HG02943 (cell line): ENCODE results near the gene DSCAML1.

ENCODE experiments used
- ATAC-seq: cut with Tn5 transposase; IDR thresholded peaks from one replicate; pipeline ENCODE4 v1.9.1; 2021; ENCODE audit warnings: mild to moderate bottlenecking, low read depth, moderate library complexity; ENCODE audit not compliant: unreplicated experiment

DSCAML1 gene

DNA sequence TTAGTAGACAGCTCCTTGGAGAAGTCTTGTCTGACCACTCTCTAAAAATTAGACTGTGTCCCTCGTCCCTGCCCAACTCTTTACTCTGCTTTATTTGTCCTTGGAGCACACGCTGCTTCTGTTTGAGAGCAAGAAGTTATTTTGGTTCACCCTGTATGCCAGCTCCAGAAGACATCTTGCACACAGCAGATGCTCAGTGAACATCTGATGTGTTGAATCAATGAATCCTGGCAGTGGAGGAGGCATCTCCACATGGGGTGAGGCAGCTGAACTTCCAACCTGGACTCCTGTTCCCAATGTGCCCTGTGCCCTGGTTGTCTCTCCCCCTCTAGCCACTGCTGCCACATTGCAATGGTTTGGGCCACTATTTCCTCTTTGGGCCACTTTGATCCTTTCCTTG is 255.8 kb downstream of the DSCAML1 start:
- ATAC-seq, result no peak

DNA sequence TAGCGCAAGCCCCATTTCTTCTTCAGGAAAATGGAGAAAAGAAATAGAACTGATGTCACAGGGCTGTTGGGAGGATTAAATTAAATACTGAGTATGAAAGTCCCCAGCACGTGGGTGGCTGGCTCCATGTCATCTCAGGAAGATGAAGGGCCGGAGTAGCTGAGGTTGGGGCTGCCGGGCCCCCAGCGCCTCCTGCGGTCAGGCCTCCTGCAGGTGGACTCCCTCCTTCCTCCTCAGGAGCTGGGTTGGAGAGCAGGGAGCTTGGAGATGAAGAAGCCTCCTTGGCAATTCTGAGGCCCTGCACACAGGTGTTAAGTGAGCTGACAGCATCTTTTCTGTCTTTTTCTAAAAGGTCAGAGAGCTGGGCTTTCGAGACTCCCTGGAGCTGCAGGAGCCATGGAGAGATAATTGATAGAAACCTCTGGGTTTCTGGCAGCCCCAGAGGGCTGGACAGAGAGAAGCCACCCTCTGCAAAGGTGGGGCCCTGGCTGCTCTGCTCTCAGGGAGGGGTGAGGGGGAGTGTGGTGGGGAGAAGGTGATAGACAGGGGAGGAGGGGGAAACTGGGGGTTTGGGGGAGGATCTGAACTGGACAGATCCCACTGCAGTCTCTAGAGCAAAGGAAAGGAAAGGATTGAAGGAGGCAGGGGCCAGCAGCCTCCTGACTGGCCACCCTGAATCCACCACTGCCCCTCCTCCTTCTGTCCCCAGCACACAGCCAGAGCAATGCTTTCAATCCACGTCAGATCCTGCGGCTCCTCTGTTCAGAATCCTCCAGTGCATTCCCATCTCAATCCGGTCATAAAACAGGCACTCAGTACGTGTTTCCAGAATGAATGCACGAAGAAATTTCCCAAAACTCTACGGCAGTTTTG is 258.5 kb downstream of the DSCAML1 start:
- ATAC-seq, result no peak

DNA sequence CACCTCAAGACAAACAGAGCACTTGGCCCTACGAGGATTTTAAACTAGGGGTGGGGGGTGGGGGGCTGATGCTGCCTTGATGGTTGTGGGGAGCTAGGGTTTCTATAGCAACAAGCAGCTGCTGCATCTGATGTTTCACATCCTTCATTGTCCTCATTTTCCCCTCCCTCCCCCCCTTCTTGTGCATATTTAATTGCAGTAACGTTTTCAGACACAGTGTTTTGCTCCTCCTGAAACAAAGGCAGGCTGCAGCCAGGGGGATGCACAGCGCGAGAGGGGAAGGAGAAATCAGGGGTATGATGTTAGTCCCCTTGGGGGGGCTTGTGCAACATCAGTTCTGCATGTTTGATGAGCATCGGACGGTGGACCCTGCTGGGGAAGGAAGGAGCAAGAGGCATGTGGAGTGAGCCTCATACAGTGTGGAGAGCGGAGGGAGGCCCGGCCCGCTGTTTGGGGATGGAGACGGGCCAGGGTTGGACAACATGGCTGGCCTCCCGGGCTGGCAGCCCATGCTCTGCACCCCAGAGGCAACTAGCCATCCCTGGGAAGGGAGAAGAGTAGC is 261.1 kb downstream of the DSCAML1 start:
- ATAC-seq, result no peak

DNA sequence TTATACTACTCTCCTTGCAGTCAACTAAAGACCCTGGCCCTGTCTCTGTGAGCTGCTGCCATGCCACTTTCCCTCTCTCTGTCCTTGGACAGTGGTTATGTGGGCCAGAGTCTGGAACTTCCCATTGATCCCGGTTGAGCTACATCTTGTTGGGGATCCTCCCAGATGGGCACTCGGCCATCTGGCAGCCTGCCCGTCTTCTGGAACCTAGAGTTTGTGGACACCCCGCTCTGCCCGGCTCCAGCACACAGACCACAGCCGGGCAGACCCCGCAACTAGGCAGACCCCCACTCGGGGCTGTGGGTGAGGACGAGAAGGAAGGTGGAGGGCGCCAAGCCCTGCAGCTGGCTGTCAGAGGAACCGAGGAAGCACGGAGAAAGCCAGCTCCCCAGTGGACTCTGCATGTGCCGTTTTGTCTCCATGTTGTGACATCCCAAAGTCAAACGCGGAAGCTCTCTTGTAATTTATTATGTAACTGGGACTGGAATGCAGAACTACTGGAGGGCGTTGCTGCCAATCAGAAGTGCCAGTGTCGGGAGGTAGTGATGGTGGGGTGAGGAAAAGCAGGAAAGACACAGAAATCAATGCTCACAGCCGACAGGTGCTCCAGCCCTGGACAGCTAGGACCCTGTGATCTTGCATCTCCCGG is 261.7 kb downstream of the DSCAML1 start:
- no peak for ATAC-seq

DNA sequence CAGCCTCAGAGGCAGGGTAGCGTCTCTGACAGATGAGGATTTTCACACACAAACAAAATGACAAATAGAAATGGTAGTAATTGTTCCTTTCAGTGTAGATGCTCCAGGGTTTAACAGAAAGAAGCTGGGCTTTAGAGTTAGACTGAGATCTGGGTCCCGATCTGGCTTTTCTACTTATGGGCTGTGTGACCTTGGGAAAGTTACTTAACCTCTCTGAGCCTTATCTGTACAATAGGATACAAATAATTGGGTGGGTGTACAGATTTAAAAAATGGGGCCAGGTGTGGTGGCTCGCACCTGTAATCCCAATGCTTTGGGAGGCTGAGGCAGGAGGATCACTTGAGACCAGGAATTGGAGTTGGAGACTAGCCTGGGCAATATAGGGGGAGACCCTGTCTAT is 264.4 kb downstream of the DSCAML1 start:
- ATAC-seq, result no peak

DNA sequence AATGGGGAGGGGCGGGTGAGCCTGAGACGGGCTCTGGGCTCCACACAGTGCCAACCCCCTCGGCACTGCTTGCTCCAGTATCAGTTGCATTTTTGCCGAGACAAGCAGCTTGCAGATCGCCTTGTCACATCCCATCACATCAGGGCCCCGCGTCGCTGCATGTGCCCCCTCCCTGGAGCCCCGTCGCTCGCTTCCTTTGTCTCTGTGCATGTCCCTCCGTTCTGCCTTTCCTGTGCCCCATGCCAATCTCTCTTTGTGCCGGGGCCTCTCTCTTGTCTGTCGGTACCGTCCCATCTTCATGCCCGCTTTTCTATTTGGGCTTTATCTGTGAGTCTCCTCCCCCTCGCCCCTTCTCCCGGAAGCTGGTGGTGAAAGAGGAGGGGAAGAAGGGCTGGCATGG is 267.2 kb downstream of the DSCAML1 start:
- ATAC-seq, result no peak

DNA sequence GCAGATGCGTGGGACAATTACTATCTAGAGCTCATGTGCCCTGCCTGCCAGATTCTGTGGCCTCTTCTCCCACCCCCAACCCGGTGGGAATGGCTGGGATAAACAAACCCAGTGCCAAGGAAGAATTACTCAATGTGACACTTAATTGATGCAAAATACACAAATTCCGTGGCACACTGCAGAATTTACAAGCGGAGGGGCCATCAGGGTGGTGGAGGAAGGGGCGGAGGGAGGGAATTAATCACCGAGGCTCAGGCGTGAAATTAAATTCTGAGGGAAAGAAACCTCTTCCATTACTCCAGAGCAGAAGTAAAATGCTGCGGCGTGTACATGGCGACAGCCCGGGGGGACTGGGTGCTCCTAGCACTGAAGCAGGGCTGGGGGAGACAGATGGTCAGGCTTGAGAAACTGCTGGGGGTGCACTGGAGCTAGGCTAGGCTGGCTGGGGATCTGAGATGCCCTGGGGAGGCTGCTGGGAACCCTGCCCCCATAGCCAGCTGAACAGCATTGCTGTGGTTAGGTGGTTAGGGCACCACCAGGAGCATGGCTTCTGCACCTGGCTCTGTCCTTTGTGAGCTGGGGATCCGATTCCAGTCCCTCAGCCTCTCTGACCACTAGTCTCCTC is 268.8 kb downstream of the DSCAML1 start:
- no peak for ATAC-seq

DNA sequence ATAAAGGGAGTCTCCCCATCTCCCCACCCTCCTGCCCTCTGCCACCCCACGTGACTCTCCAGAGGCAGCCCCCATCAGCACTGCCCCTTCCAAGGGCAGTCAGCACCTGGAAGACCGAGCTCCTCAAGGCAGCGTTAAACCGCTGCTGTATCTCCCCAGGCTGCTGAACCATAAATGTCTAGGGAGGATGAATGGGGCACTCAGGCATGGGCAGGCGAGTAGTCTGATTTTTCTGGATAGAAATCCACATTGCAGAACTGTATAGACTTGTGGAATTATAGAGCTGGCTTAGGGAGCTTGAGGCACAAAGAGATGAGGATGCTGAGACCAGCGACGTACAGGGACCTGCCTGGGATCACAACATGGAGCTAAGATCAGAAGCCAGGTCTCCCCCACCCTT is 269.7 kb downstream of the DSCAML1 start:
- no peak for ATAC-seq

DNA sequence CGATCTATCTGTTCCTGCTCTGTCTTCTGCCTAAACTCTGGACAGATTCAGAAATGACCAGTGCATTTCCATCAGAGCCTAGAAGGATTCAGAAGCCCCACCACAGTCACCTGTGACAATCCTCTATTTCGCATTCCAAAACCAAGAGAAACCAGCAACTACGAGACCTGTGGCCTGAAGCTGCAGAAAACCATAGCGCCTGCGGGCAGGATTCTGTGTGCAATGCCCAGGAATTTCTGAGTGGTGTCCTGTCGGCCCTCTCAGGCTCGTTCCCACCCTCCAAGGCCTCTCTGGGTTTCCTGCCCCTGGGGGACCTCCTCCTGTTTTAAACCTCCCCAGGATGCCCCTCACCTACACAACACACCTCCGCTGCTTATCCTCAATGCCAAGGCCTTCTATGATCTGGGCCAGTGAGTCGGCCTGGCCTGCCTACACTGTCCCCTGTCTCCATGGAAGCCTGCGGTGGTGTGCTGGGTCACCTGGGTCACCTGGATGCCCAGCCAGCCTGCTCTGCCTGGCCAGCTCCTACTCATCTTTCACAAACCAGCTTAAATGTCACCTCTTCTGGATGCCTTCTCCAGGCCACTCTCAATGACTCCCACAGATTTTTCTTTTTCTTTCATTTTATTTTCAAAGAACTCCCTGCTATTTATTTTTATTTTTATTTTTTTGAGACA is 271.0 kb downstream of the DSCAML1 start:
- ATAC-seq, result no peak

DNA sequence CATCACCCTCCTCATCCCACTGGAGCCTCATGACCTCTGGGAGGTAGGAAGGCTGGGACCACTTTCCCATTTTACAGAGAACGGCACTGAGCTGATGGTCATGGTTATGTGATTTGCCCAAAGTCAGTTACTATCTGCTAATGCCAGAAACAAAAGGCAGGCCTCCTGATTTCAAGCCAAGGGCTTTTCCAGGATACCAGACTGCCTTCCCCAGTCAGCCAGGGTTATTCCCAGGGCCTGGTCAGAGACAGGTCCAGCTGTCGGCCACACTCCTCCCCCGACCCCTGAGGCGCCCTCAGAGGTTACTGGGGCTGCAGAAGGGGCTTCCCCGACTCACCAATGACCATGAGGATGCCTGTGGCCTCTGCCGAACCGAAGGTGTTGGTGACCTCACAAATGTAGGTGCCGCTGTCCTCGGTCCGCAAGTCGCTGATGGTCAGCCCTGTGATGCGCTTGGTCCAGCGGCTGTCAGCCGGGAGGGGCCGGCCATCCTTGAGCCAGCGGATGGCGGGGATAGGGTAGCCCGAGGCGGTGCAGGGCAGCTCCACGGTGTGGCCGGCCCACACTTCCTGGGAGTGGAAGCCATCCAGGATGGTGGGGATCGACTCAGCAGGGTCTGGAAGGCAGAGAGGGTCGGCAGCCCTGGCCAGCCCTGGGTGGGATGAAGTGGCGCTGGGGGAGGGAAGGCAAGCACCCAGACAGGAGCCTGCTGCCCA is 272.4 kb downstream of the DSCAML1 start:
- no peak for ATAC-seq

DNA sequence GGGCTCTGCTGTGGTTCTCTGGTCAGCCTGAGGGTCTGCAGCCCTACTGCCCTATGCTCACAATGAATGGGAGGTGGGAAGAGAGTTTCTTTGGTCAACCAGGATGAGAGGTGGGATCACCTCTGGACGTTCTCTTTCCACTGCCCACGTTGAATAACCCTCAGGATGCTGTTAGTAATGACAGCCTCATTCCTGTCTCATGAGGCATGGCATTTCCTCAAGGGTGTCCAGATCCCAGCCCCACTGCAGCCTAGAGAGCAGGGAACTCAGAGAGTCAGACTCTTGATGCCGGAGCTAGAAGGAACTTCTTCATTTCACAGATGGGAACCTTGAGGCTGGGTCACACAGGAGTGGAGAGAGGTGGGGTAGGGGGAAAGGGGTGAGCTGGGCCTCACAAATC is 273.3 kb downstream of the DSCAML1 start:
- ATAC-seq, result no peak

DNA sequence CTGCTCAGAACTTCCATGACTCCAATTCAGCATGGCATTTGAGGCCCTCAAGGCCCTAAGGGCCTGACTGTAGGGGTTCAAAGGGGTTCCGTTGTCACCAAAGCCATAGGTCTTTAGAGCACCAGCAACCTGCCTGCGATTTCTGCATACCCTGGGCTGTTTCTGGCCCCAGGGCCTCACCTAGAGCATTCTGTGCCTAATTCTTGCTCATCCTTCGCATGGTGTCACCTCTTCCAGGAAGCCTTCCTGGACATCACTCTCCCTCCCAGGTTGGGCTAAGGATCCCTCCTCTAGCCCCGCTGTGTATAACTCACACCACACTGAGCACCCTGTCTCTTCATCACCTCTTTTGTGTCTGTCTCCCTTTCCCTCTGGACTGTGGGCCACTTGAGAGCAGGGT is 275.0 kb downstream of the DSCAML1 start:
- no peak for ATAC-seq

DNA sequence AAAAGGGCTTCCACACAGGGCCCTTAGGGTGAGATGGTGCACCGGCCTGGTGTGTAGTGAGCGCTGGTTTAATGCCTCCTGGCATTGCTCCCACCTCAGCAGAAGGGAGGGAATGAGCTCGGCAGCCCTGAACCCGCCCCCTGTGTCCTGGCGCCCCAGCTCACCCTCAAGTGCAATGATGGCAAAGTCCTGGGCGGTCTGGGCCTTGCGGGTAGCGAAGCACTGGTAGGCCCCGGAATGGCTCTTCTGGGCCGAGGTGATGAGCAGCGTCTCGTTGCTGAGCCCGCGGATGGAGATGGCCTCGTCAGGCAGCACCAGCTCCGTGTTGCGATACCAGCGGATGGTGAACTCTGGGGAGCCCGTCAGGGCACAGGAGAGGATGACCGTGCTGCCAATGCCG is 276.1 kb downstream of the DSCAML1 start:
- ATAC-seq, result no peak

DNA sequence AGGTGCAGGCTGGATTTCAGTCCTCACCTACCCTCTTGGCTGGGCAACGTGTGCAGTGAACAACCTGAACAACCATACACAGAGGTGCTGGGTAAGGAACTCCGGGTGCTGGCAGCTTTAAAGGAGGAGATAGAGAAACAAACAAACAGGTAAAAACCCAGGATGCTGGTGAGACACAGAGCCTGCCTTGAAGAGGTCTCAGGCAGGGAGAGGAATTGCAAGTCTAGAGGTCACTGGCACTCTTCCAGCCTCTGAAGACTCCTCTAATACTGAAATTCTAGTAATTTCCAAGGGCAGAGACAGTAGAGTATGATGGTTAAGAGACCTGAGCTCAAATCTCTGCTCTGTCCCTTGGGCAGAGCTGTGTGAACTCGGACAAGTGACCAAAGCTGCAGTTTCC is 276.8 kb downstream of the DSCAML1 start:
- no peak for ATAC-seq

DNA sequence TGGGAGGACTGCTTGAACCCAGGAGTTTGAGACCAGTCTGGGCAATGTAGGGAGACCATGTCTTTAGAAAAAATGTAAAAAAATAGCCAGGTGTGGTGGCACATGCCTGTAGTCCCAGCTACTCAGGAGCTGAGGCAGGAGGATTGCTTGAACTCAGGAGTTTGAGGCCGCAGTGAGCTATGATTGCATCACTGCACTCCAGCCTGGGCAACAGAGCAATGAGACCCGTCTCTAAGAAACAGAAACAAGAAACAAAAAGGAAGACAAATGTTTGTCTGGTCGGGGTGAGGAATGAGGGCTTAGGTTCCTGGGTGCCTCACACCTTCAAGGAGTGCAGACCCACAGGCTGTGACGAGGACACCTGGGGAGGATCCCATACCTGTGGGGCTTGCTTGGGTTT is 277.4 kb downstream of the DSCAML1 start:
- no peak for ATAC-seq

DNA sequence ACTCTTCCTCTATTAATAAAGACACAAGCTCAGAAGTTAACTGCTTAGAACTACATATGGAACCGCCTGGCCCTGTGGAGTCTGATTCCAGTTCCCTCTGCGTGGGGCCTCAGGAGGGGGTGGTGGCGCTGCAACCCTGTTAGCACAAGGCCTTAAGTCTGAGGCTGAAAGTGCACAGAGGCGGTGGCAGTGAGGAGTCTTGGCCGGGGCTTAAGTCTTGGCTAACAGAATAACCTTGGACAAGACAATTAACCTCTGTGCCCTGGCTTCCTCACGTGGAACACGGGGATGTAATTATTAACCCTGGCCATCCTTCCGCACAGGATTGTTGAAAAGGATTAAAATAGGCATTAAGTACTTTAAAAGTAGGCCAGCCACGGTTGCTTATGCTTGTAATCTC is 277.8 kb downstream of the DSCAML1 start:
- no peak for ATAC-seq

DNA sequence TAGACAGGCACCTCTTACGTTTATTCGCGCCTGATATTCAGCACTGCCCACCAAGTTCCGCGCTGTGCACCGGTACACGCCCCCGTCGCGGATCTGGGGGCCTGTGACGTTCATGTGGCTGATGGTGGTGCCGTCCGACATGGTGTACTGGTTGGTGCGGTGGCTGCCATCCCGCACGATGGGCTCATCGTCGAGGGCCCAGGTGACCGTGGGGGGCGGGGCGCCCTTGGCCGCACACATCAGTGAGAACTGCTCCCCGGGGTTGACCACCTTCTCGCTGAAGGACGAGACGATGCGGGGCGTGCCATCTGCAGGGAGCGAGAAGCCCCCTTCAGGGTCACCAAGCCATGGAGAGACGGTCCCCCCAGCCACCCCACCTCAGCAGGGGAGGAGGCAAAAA is 278.6 kb downstream of the DSCAML1 start:
- no peak for ATAC-seq

DNA sequence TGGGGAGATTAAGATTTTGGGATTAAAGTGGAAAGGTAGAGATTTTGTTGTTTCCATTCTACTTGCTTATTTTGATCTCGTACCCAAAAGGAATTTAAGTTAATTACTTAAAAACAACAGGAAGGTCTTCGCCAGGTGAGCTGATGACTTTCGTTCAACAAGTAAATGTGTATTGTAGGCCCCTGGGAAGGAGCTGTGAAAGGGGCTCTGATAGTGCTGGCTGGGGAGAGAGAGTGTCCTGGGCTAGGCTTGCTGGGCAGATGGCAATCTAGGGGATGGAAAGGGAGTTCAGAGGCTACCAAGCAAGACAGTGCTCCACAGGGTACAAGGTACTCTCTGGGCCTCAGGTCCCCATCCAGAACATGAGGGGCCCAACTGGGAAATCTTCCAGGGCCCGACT is 279.9 kb downstream of the DSCAML1 start:
- ATAC-seq, result no peak

DNA sequence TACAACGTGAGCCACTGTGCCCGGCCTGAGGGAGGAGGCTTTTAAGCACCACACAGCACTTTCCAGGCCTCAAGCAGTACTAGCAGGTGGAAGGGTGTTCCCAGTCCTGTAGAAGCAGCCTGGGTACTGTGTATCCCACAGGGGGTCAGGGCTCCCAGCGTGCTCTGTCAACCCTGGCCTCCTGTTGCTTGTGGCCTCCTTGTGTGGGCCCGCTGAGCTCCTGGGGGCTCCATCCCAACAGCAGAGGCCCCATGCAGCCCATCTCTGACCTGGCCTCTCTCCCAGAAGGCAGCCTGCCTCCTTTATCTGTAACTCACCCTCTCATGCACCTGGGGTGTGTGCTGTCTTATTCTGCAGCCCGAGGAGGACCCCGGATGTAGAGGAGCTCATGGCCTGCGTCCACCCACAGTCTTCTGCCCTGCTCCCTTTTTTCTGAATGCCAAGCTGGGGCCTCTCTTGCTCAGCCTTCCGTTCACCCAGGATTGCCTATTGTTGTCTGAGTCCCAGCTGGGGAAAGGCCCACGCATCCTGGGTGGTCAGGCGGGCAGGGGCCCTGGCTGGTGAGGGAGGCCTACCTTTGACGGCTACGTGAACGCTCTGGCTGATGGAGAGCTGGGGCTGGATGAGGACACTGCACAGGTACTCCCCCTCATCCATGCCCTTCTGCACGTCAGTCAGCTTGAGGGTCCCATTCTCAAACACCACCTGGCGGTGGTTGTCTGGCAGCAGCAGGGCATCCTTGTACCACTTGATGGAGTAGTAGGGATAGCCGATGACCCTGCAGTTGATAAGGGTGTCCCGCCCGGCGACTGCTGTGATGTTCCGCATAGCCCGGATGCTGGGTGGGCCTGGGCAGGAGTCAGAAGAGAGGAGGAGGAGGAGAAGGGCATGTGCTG is 280.9 kb downstream of the DSCAML1 start:
- ATAC-seq, result no peak
